GM18951 (cell line): ENCODE measurements around the gene ALDOA.

ENCODE experiments used
- POLR2A ChIP-seq: IDR thresholded peaks from 4 replicates; pipeline ENCODE4 v1.6.1; 2011; ENCODE audit warnings: mild to moderate bottlenecking; ENCODE audit not compliant: insufficient read length, insufficient read depth; ENCODE audit errors: extremely low read depth
- in situ Hi-C: fragments of 300-500 bp; cut with MboI; formaldehyde crosslinking; loops from one replicate; pipeline ENCODE4 v1.12.0; 2022; ENCODE audit warnings: low sequenced_read_pairs, mixed read lengths, inconsistent platforms; ENCODE audit not compliant: unreplicated experiment

The ALDOA gene

GRCh38 chr16:30030011-30030685, 35.4 kb upstream of the ALDOA start:
- in situ Hi-C loops = loop anchor here (25.0 kb wide), 1 partner anchor 918 kb away; no protein-coding TSS in a partner anchor
- TF ChIP-seq POLR2A = no peak

- in situ Hi-C loops = loop anchor here (25.0 kb wide), 1 partner anchor 919 kb away; no protein-coding TSS in a partner anchor
- TF ChIP-seq POLR2A = no peak
Observed at GRCh38 chr16:30030841-30031413, 34.6 kb upstream of the ALDOA start, which contains the start of gene TLCD3B. Gene TLCD3B (minus strand): TSS chr16:30031271. CDS start chr16:30030527, 744 bp downstream.

- TF ChIP-seq POLR2A = no peak
- in situ Hi-C loops = loop anchor here (25.0 kb wide), 1 partner anchor 919 kb away; no protein-coding TSS in a partner anchor
Observed at GRCh38 chr16:30031477-30031918, 34.1 kb upstream of the ALDOA start.

GRCh38 chr16:30032083-30032819, 33.3 kb upstream of the ALDOA start:
- in situ Hi-C loops = loop anchor here (25.0 kb wide), 1 partner anchor 920 kb away; no protein-coding TSS in a partner anchor
- TF ChIP-seq POLR2A = no peak

- in situ Hi-C loops = loop anchor here (25.0 kb wide), 1 partner anchor 921 kb away; no protein-coding TSS in a partner anchor
Observed at GRCh38 chr16:30033270-30033669, 32.3 kb upstream of the ALDOA start.

GRCh38 chr16:30040221-30040620, 25.3 kb upstream of the ALDOA start:
- in situ Hi-C loops = loop anchor here (25.0 kb wide), 1 partner anchor 928 kb away; no protein-coding TSS in a partner anchor
- TF ChIP-seq POLR2A = no peak

More at GRCh38 chr16:30033270-30033669, 32.3 kb upstream of the ALDOA start:
- no peak for TF ChIP-seq POLR2A

GRCh38 chr16:30040690-30041089, 24.9 kb upstream of the ALDOA start:
- in situ Hi-C loops = loop anchor here (25.0 kb wide), 1 partner anchor 928 kb away; no protein-coding TSS in a partner anchor

- TF ChIP-seq POLR2A = no peak
- in situ Hi-C loops = loop anchor here (25.0 kb wide), 1 partner anchor 930 kb away; no protein-coding TSS in a partner anchor
Observed at GRCh38 chr16:30041841-30042240, 23.7 kb upstream of the ALDOA start.

- TF ChIP-seq POLR2A = no peak
- in situ Hi-C loops = loop anchor here (25.0 kb wide), 1 partner anchor 934 kb away; no protein-coding TSS in a partner anchor
Observed at GRCh38 chr16:30046178-30046577, 19.4 kb upstream of the ALDOA start.

- no peak for TF ChIP-seq POLR2A
- in situ Hi-C loops = loop anchor here (25.0 kb wide), 1 partner anchor 934 kb away; no protein-coding TSS in a partner anchor
Observed at GRCh38 chr16:30046588-30046987, 19.0 kb upstream of the ALDOA start.

GRCh38 chr16:30049871-30050270, 15.7 kb upstream of the ALDOA start:
- no peak for TF ChIP-seq POLR2A
- in situ Hi-C loops = loop anchor here (25.0 kb wide), 1 partner anchor 938 kb away; no protein-coding TSS in a partner anchor

GRCh38 chr16:30051518-30051917, 14.0 kb upstream of the ALDOA start:
- TF ChIP-seq POLR2A = no peak
- in situ Hi-C loops = no loop called here
